NCI-H1105 (cell line): ENCODE measurements around the gene TMEM88.
"Not testable (repeated sequence)": the region's sequence is repeated elsewhere in the genome, so short reads cannot be mapped to it uniquely, and the experiment has no call there.

Source experiments
- DNase-seq: peaks from one replicate; lab custom pipeline; 2025; lab: John Stamatoyannopoulos, UW

The TMEM88 gene

GRCh38 chr17:7856011-7856810 lies 1.3 kb downstream of the TMEM88 start:
- peak; percentile 59 for DNase-seq

- DNase-seq, result peak; percentile 100
Measured at GRCh38 chr17:7856811-7857712, 2.2 kb downstream of the TMEM88 start, which contains the start of gene NAA38. Gene NAA38 (minus strand): TSS chr17:7857559. CDS start chr17:7857463, 96 bp downstream.

GRCh38 chr17:7857713-7858521 lies 3.1 kb downstream of the TMEM88 start, which contains the start of gene CYB5D1:
Gene CYB5D1 (plus strand): TSS chr17:7858003. CDS start chr17:7858135, 132 bp downstream.
- peak; percentile 96 for DNase-seq

GRCh38 chr17:7858522-7858810 lies 3.6 kb downstream of the TMEM88 start:
- DNase-seq, result peak; percentile 56

- DNase-seq, result no peak
Measured at GRCh38 chr17:7859028-7859427, 4.2 kb downstream of the TMEM88 start.

GRCh38 chr17:7862692-7863437 lies 8.0 kb downstream of the TMEM88 start:
- DNase-seq, result peak; percentile 71

- not testable (repeated sequence) for DNase-seq
Measured at GRCh38 chr17:7864384-7864783, 9.5 kb downstream of the TMEM88 start.

- no peak for DNase-seq
Measured at GRCh38 chr17:7864995-7865650, 10.3 kb downstream of the TMEM88 start.

- DNase-seq, result no peak
Measured at GRCh38 chr17:7867881-7868329, 13.0 kb downstream of the TMEM88 start.

GRCh38 chr17:7873051-7873450 lies 18.2 kb downstream of the TMEM88 start:
- DNase-seq, result no peak

GRCh38 chr17:7875804-7876370 lies 21.0 kb downstream of the TMEM88 start:
- DNase-seq, result no peak

GRCh38 chr17:7878234-7878633 lies 23.4 kb downstream of the TMEM88 start:
- DNase-seq, result no peak

GRCh38 chr17:7880076-7880868 lies 25.4 kb downstream of the TMEM88 start:
- no peak for DNase-seq

- DNase-seq, result peak; percentile 81
Measured at GRCh38 chr17:7881276-7882054, 26.6 kb downstream of the TMEM88 start.

- peak; percentile 81 for DNase-seq
Measured at GRCh38 chr17:7882068-7882467, 27.2 kb downstream of the TMEM88 start.

- DNase-seq, result no peak
Measured at GRCh38 chr17:7882629-7883028, 27.8 kb downstream of the TMEM88 start.

- peak; percentile 6 for DNase-seq
Measured at GRCh38 chr17:7883781-7884386, 29.0 kb downstream of the TMEM88 start.
